Measurements from ENCODE around the gene PRKAA2.

GRCh38 chr1:56648546-56648945, 3.4 kb downstream of the PRKAA2 start:
- no peak for TF ChIP-seq CTCF (IDR thresholded peaks at IDR 0.05)
- TF ChIP-seq REST (IDR thresholded peaks at IDR 0.05; ENCODE audit: insufficient read depth in 1 of 2, low read depth in 2 of 2, low read length in 1 of 2): no peak

All from Panc1 (cell line).